GM18526 (cell line): Measurements from ENCODE around the gene CRYBB2.

Experiments used
- POLR2A ChIP-seq: IDR thresholded peaks from 3 replicates; pipeline ENCODE4 v1.6.1; 2011; ENCODE audit not compliant: insufficient read length; ENCODE audit errors: extremely low read depth

CRYBB2 gene

GRCh38 chr22:25213221-25213620 lies 6.2 kb upstream of the CRYBB2 start:
- no peak for TF ChIP-seq POLR2A

- no peak for TF ChIP-seq POLR2A
These were observed 3.2 kb upstream of the CRYBB2 start for GRCh38 chr22:25216230-25216629.

- TF ChIP-seq POLR2A, result no peak
These were observed 556 bp downstream of the CRYBB2 start for GRCh38 chr22:25219948-25220442.

- no peak for TF ChIP-seq POLR2A
These were observed 2.4 kb downstream of the CRYBB2 start for GRCh38 chr22:25221790-25222189.

- TF ChIP-seq POLR2A, result no peak
These were observed 3.9 kb downstream of the CRYBB2 start for GRCh38 chr22:25223269-25223850.

- no peak for TF ChIP-seq POLR2A
These were observed 9.4 kb downstream of the CRYBB2 start for GRCh38 chr22:25228822-25229221.

- TF ChIP-seq POLR2A, result no peak
These were observed 12.9 kb downstream of the CRYBB2 start for GRCh38 chr22:25232301-25232700.

- TF ChIP-seq POLR2A, result no peak
These were observed 16.3 kb downstream of the CRYBB2 start for GRCh38 chr22:25235547-25236290.

- TF ChIP-seq POLR2A, result no peak
These were observed 17.0 kb downstream of the CRYBB2 start for GRCh38 chr22:25236417-25236816.

GRCh38 chr22:25237503-25237902 lies 18.1 kb downstream of the CRYBB2 start:
- no peak for TF ChIP-seq POLR2A
